Stimulated activated CD8-positive, alpha-beta memory T cell treated with anti-CD3 and anti-CD28 coated beads, Interleukin-4, amount 100 ng/mL, for 24 hours (primary cell): Measurements from ENCODE around the gene MCC.

Experiments used
- DNase-seq: peaks from one replicate; pipeline ENCODE4 v3.0.0-alpha.2; 2020; ENCODE audit warnings: low read depth

Gene MCC

DNA sequence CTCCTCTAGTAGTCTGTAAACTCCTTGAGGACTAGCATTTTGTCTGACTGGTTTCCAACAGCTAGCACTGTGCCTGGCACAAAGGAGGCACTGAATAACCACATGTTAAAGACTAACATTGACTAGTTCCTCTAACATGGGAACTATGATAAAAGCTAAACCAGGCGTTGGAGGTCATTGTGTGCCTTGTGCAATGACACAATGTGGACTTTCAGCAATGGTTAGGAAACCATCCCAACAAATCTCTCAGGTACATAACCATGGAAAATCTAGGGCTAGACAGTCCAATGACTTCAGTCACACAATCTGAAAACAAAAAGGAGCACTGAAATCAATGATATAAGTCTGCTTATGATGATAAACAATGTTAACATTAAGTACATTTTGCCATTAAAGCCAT lies 311.0 kb downstream of the MCC start:
- no peak for DNase-seq

DNA sequence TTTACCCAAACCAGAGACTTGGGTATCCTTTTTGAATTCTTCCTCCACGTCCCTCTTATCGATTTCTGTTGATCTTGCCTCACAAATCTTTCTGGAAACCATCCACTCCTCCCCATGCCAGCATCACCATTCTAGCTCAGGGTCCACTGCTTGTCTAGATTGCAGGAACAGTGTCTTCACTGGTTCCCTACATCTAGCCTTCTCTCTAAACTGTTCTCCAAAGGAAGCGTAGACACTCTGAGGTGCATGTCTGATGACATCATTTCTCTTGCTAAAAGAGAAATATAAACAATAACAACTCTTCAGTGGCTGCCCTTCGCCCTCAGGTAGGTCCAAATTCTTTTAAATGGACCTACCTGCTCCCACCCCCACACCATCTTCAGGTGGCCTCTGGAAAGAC lies 311.5 kb downstream of the MCC start:
- no peak for DNase-seq

- no peak for DNase-seq
These were observed 312.1 kb downstream of the MCC start for GRCh38 chr5:113176196-113176595.

- no peak for DNase-seq
These were observed 315.9 kb downstream of the MCC start for GRCh38 chr5:113172231-113172826.

DNA sequence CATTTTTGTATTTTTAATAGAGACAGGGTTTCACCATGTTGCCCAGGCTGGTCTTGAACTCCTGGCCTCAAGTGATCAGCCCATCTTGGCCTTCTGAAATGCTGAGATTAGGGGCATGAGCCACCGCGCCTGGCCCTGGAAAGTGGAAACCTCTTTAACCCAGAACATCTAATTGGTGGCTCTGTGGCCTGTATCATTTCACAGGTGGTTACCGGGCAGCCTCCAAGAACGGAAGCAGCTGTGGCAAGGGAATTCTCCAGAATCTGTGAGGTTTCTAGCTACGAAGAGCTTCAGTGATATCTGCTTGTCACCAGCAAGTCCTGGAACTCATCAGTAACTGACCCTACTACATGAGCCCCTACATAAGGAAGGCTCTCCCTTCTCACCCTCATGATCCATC lies 316.7 kb downstream of the MCC start:
- DNase-seq: no peak

DNA sequence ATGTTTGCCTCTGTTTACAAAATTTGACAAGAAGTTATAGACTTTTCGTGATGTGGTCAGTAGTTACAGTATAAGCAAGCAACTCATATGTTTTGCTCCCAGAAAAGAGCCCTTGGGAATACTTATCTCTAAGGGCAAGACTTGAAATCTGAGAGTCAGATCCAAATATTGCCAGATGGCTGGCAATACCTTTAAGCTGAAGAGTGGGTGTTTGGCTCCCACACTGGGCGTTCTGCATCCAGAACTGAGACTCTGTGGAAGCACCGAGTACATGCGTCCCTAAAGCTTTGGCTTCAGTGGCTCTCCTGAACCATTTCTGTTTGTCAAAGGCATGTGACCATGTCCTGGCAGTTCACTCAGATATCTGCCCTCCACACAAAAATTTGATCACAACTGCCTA lies 317.5 kb downstream of the MCC start:
- DNase-seq: no peak

- DNase-seq: no peak
These were observed 318.5 kb downstream of the MCC start for GRCh38 chr5:113169720-113170119.

- DNase-seq: no peak
These were observed 320.3 kb downstream of the MCC start for GRCh38 chr5:113167985-113168384.

- no peak for DNase-seq
These were observed 321.3 kb downstream of the MCC start for GRCh38 chr5:113166852-113167366.

- DNase-seq: no peak
These were observed 322.0 kb downstream of the MCC start for GRCh38 chr5:113166261-113166660.

DNA sequence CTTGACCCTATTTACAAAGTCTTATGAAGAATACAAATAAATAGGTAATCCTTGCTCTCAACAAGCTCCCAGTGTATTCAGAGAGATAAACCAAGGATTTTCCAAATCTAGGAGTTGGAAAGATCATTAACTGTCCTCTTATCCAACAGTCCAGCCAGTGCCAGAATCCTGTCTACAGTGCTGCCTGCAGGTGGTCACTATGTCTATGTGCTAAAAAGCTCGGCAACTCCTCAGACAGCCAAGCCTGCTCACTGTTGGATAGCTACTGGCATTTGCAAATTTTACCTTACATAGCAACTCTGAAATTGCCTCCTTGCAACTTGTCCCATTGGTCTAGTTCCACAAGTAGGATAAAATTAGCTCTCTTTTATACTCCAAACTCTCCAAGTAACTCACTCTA lies 324.2 kb downstream of the MCC start:
- no peak for DNase-seq

- no peak for DNase-seq
These were observed 324.9 kb downstream of the MCC start for GRCh38 chr5:113163328-113163727.

DNA sequence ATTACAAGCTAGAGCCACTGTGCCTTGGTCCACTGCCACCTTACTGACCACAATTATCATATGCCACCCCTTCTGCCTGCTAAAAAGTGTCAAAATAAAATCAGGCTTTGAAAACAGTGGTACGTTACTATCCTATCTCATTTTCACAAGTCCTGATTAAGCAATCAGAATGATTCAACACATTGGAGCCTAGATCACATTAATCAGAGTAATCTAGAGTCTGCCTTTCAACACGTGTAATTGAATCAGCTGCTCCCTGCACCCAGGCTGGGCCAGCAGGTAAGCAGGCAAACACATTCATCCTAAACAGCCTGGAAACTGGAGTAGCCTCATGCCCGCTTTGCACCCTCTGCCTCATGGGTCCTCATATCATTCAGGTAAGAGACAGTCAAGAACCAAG lies 325.5 kb downstream of the MCC start:
- no peak for DNase-seq

- no peak for DNase-seq
These were observed 326.0 kb downstream of the MCC start for GRCh38 chr5:113162208-113162607.

- no peak for DNase-seq
These were observed 326.4 kb downstream of the MCC start for GRCh38 chr5:113161806-113162205.

DNA sequence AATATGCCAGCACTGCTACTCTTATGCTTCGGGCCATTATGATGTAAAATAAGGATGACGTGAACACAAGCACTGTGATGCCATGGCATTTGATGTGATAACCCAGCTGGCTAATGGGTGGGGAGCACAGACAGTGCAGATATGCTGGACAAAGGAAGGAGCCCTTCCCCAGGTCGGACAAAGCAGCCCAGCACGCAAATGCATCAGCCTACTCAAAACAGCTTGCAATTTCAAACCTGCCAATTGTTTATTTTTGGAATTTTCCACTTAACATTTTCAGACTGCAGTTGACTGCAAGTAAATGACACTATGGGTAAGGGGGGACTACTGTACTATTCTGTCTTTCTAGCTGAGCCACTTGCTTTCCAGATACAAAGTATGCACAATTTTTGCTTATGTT lies 330.4 kb downstream of the MCC start:
- no peak for DNase-seq

DNA sequence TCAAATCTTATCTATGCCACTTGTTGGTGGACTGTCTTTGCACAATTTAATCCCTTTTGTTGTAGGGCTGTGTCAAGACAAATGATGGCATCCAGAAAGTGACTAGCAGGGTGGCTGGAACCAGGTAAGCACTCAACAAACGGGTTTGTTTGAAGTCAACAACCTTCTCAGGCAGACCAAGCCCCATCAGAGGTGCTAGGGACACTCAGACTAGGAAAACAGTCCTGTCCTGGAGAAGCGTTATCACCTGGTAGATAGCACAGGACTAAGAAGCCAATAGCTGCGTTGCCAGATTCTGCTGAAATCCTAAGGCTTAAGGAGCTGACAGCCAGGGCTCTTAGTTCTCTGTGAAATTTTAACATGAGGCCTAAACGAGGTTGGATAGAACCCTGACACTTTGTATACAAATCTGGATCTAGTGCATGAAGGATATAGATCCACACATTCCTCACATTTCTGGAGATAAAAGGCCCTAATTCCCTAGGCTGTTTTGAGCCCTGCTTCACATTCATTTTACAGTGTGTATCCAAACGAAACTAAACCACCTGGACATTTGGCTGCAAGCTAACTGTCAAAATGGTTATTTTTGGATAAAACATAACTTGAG lies 331.9 kb downstream of the MCC start:
- DNase-seq: no peak

DNA sequence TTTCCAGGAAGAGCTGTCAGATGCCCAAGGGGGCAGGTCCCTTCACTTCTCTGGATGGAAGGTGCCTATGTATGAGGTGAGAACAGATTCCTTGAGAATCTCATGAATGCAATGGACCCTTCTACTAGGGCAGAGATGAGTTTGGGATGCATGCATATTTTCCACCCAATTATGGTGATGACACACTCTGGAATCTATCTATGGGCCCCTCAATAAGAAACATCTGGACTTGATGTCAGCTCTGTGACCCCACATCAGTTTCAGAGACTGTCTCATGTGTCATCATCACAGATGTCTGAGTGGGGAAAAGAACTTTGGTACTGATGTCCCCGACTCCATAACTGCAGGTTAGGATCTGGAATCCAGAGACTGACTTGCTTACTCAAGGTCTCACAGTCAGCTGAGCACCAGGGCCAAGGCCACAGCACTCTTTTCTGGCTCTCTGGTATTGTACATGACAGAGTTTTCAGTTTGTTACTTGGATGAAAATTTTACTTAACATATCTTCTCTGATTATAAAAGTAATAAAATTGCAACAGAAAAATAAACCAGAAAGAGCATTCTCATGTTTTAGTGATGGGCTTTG lies 334.6 kb downstream of the MCC start:
- DNase-seq: no peak

DNA sequence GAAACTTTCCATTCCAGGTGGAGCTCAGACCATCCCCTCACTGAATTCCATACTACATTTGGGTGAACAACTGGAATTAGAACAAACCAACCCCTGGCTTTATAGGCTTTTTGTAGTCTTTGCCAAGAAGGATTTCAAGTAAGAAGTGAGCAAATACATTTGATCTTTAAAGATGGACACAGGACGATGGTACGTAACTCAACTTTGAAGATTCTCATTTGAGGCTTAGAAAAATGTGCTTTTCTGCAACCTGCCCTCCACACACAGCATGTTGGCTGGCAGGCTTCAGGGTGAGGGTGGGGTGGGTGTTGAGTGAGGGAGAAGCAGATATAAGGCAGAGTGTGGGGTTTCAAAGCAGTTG lies 335.9 kb downstream of the MCC start:
- DNase-seq: no peak

- no peak for DNase-seq
These were observed 336.4 kb downstream of the MCC start for GRCh38 chr5:113151641-113152379.

DNA sequence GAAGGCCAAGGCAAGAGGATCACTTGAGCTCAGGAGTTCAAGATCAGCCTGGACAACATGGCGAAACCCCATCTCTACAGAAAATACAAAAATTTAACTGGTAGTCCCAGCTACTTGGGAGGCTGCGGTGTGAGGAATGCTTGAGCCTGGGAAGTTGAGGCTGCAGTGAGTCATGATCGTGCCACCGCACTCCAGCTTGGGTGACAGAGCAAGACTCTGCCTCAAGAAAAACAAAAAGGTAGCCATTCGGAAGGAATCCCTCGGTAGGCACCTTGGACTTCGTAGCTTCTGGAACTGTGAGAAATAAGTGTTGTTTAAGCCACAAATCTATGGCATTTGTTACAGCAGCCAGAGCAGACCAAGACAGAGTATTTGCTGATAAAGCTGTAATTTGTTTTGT lies 337.4 kb downstream of the MCC start:
- no peak for DNase-seq

DNA sequence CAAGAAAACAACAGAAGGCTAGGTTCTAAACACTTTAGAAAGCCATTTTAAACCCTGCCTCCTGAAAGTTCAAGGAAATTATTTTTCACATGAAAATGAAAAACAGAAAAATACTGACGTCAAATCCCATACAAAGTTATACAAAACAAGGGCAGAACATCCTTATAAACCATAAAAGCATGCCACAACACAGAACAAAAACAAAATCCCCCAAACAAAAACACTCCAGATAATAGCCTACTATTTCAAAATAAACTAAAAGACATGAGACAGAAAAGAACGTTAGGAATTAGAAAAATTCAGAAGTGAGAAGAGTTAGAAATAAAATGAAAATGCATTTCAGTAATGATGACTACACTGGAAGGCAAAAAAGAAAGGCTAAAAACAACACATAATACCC lies 338.0 kb downstream of the MCC start:
- no peak for DNase-seq

DNA sequence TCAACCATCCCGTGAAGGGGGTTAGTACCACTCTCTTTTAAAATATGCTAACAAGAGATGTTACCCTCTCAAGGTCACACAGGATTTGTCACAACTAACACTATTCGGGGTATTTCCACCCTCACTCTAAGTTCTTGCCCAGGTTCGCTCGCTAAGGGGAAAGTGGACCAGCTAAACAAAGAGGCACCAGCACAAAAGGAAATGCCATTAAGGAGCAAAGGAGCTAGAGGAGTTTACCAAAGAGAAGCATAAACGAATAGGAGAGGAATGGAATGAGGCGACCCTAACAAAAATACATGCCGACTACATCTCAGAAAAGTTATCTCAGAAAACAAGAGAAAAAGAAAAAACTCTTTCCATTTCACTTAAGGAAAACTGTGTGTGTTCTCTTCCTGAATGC lies 340.7 kb downstream of the MCC start:
- DNase-seq: no peak
